DND-41 (cell line): ENCODE measurements around the gene RGS11.

Source experiments
- ATAC-seq: fragments of 200-7000 bp; cut with Tn5 transposase; 3 replicates; pipeline ENCODE4 v1.9.1; 2021; ENCODE audit warnings: low read depth; ENCODE audit not compliant: insufficient read depth
- DNase-seq: peaks from one replicate; pipeline ENCODE4 v3.0.0-alpha.2; 2020
- H2AFZ ChIP-seq: 2 replicates; pipeline ENCODE4 v1.6.0; 2012; ENCODE audit warnings: low read depth, low read length
- H3K27ac ChIP-seq: 2 replicates; pipeline ENCODE4 v1.5.1; 2012; ENCODE audit warnings: low read length, inconsistent platforms
- H3K27me3 ChIP-seq: fragments of 200-600 bp; sonication (generic); 2 replicates; pipeline ENCODE4 v1.6.0; 2012; ENCODE audit warnings: low read length, mild to moderate bottlenecking, inconsistent platforms; ENCODE audit not compliant: insufficient read depth, poor library complexity
- H3K36me3 ChIP-seq: 2 replicates; pipeline ENCODE4 v1.5.1; 2012; ENCODE audit warnings: low read length, inconsistent platforms; ENCODE audit not compliant: insufficient read depth
- H3K4me1 ChIP-seq: 2 replicates; pipeline ENCODE4 v1.5.1; 2012; ENCODE audit warnings: mild to moderate bottlenecking, low read length; ENCODE audit not compliant: insufficient read depth
- H3K4me2 ChIP-seq: 2 replicates; pipeline ENCODE4 v1.6.0; 2012; ENCODE audit warnings: mild to moderate bottlenecking, moderate library complexity, low read length, inconsistent platforms; ENCODE audit not compliant: insufficient read depth
- H3K4me3 ChIP-seq, 2 experiments: fragments of 200-600 bp in 1 of 2; shearing (Covaris generic) in 1 of 2; 2 replicates each; pipeline ENCODE4 v1.5.1; 2012 to 2016; ENCODE audit warnings: inconsistent platforms in 2 of 2, low read length in 2 of 2, mild to moderate bottlenecking in 2 of 2, low read depth in 1 of 2, moderate library complexity in 1 of 2
- H3K79me2 ChIP-seq: 2 replicates; pipeline ENCODE4 v1.6.0; 2012; ENCODE audit warnings: low read length, inconsistent platforms; ENCODE audit not compliant: insufficient read depth
- H3K9ac ChIP-seq: 2 replicates; pipeline ENCODE4 v1.6.0; 2012; ENCODE audit warnings: low read depth, mild to moderate bottlenecking, inconsistent platforms, low read length, moderate library complexity
- H3K9me3 ChIP-seq: 2 replicates; pipeline ENCODE4 v1.5.1; 2012; ENCODE audit warnings: low read length, moderate library complexity, mild to moderate bottlenecking, inconsistent platforms; ENCODE audit not compliant: insufficient read depth, severe bottlenecking
- H4K20me1 ChIP-seq: 2 replicates; pipeline ENCODE4 v1.6.0; 2012; ENCODE audit warnings: low read length; ENCODE audit not compliant: insufficient read depth
- CTCF ChIP-seq: IDR thresholded peaks from 2 replicates; pipeline ENCODE4 v1.5.1; 2012; ENCODE audit warnings: borderline replicate concordance, low read length, moderate library complexity, mild to moderate bottlenecking; ENCODE audit not compliant: poor library complexity, severe bottlenecking; ENCODE audit errors: extremely low read depth
- EZH2 ChIP-seq: IDR thresholded peaks from 3 replicates; pipeline ENCODE4 v1.6.1; 2012; ENCODE audit warnings: borderline replicate concordance, low read depth, mild to moderate bottlenecking, moderate library complexity, low read length, inconsistent platforms; ENCODE audit not compliant: severe bottlenecking

The RGS11 gene

GRCh38 chr16:272633-273546 is 2.9 kb downstream of the RGS11 start:
- no peak overlapping the region for H2AFZ ChIP-seq
- no peak for DNase-seq
- H3K9me3 ChIP-seq, result no peaks in the 10 kb centered on the region
- H3K4me3 ChIP-seq, result no peak overlapping the region
- no peak overlapping the region for H3K9ac ChIP-seq
- H4K20me1 ChIP-seq, result peaks cover 4% of the 10 kb centered on the region; the same call in 1 of the 2 replicates
- H3K4me1 ChIP-seq, result no peaks in the 10 kb centered on the region
- H3K36me3 ChIP-seq, result no peaks in the 10 kb centered on the region
- H3K79me2 ChIP-seq, result no peaks in the 10 kb centered on the region
- no peak for ATAC-seq
- H3K4me2 ChIP-seq, result no peak overlapping the region
- no peak overlapping the region for H3K27ac ChIP-seq
- H3K27me3 ChIP-seq, result no peaks in the 10 kb centered on the region
- TF ChIP-seq EZH2 (no peak), CTCF (no peak)

GRCh38 chr16:270381-271255 is 5.1 kb downstream of the RGS11 start:
- no peak for ATAC-seq
- no peaks in the 10 kb centered on the region for H3K4me1 ChIP-seq

GRCh38 chr16:269061-269796 is 6.5 kb downstream of the RGS11 start:
- no peaks in the 10 kb centered on the region for H3K4me1 ChIP-seq
- ATAC-seq, result no peak
- H2AFZ ChIP-seq, result no peak overlapping the region
- no peaks in the 10 kb centered on the region for H3K79me2 ChIP-seq
- peaks cover 3% of the 10 kb centered on the region; the same call in 1 of the 2 replicates for H4K20me1 ChIP-seq
- TF ChIP-seq EZH2, result no peak
- TF ChIP-seq CTCF, result no peak
- no peaks in the 10 kb centered on the region for H3K27me3 ChIP-seq
- DNase-seq, result no peak
- no peak overlapping the region for H3K4me2 ChIP-seq
- no peak overlapping the region for H3K9ac ChIP-seq
- no peaks in the 10 kb centered on the region for H3K9me3 ChIP-seq
- peaks cover 11% of the 10 kb centered on the region; the same call in 1 of the 2 replicates for H3K36me3 ChIP-seq
- H3K27ac ChIP-seq, result no peak overlapping the region
- no peak overlapping the region for H3K4me3 ChIP-seq

More at GRCh38 chr16:270381-271255, 5.1 kb downstream of the RGS11 start:
- no peaks in the 10 kb centered on the region for H3K36me3 ChIP-seq
- H3K9ac ChIP-seq, result no peak overlapping the region
- H3K27ac ChIP-seq, result no peak overlapping the region
- H2AFZ ChIP-seq, result no peak overlapping the region
- H4K20me1 ChIP-seq, result peaks cover 4% of the 10 kb centered on the region; the same call in 1 of the 2 replicates
- DNase-seq, result no peak
- TF ChIP-seq CTCF, result no peak
- TF ChIP-seq EZH2, result no peak
- H3K4me3 ChIP-seq, result no peak overlapping the region
- no peaks in the 10 kb centered on the region for H3K79me2 ChIP-seq
- H3K4me2 ChIP-seq, result no peak overlapping the region
- no peaks in the 10 kb centered on the region for H3K27me3 ChIP-seq
- H3K9me3 ChIP-seq, result no peaks in the 10 kb centered on the region
